BLaER1 (cell line): ENCODE results near the gene RPS6KA1.
"Not testable (repeated sequence)": the region's sequence is repeated elsewhere in the genome, so short reads cannot be mapped to it uniquely, and the experiment has no call there.

Source experiments
- H3K27ac ChIP-seq: shearing (Covaris generic); formaldehyde crosslinking; 2 replicates; pipeline ENCODE4 v1.8.1; 2022
- H3K27me3 ChIP-seq: shearing (Covaris generic); formaldehyde crosslinking; 2 replicates; pipeline ENCODE4 v1.8.1; 2022
- H3K36me3 ChIP-seq: shearing (Covaris generic); formaldehyde crosslinking; 2 replicates; pipeline ENCODE4 v1.8.1; 2022
- H3K4me1 ChIP-seq: shearing (Covaris generic); formaldehyde crosslinking; 2 replicates; pipeline ENCODE4 v1.8.1; 2022
- H3K4me2 ChIP-seq: shearing (Covaris generic); formaldehyde crosslinking; 2 replicates; pipeline ENCODE4 v1.8.1; 2022
- H3K4me3 ChIP-seq: shearing (Covaris generic); formaldehyde crosslinking; 2 replicates; pipeline ENCODE4 v1.8.1; 2022
- H3K9ac ChIP-seq: shearing (Covaris generic); formaldehyde crosslinking; 2 replicates; pipeline ENCODE4 v1.8.1; 2022
- H3K9me3 ChIP-seq: shearing (Covaris generic); formaldehyde crosslinking; 2 replicates; pipeline ENCODE4 v1.8.1; 2022
- H4K20me1 ChIP-seq: shearing (Covaris generic); formaldehyde crosslinking; 2 replicates; pipeline ENCODE4 v1.8.1; 2022
- Cebpa-rat ChIP-seq: shearing (Covaris generic); IDR thresholded peaks from 2 replicates; pipeline ENCODE4 v1.8.1; 2022

RPS6KA1 gene

DNA sequence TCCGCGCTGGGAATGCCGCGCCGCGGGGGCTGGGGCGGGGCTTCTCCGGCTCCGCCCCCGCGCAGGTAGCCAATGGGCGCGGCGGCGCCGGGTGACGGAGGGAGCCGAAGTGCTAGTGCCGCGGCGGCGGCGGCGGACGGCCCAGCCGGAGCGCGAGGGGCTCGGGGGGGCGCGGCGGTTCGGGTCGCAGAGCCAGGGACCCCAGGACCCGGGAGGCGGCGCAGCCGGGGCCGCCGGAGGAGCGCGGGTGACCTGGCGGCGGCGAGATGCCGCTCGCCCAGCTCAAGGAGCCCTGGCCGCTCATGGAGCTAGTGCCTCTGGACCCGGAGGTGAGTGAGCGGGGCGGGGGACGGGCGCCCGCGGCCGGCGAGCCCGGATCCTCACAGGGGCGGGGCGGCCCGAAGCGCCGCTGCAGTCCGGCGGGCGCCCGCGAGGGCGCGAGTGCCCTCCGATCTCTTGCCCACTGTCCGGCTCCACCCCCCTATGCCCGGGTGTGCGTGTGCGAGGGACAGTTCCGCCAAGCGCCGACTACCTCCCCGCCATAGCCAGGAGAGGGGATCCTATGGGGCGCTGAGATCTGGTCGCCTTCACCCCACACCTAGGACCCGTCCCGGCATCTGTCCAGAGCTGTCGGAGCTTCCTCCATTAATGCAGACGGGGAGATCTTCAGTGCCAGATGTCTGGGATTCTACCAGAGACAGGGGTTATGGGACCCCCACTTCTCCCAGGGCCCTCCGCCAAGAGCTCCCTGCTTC is at the start of gene RPS6KA1:
Gene RPS6KA1 (plus strand): TSS at position 107 of the 755 bp plus-strand sequence. CDS start 160 bp downstream, at position 267.
- Histone ChIP-seq H3K36me3 (no peaks in the 10 kb centered on the region), H3K27ac (peak within 1 kb of the TSS; percentile 88), H3K9me3 (no peaks in the 10 kb centered on the region), H3K9ac (peak within 1 kb of the TSS; percentile 92), H3K4me2 (peak within 1 kb of the TSS; percentile 100), H3K4me1 (peaks cover 47% of the 10 kb centered on the region), H3K4me3 (peak within 1 kb of the TSS; percentile 98), H3K27me3 (no peaks in the 10 kb centered on the region), H4K20me1 (peaks cover 46% of the 10 kb centered on the region)
- no peak for TF ChIP-seq Cebpa-rat

DNA sequence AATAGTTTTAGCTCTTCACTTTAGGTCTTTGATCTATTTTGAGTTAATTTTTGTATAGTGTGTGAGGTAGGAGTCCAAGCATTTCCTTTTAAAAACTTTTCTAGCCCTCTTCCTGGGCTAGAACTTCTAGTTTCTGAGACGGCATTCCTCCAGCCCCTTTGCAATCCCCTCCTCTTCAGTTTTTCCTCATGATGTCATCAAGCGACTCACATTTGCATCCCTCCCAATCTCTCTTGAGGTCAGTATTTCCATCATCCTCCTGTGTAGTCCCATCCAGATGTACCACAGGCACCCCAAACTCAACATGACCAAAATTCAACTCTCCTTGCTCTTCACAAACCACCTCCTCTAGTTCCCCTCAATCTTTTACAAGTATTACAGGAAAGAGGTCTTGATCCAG is 46.6 kb upstream of the RPS6KA1 start:
- H3K4me2 ChIP-seq, result no peak overlapping the region
- no peaks in the 10 kb centered on the region for H4K20me1 ChIP-seq
- TF ChIP-seq Cebpa-rat, result no peak
- no peaks in the 10 kb centered on the region for H3K27me3 ChIP-seq
- H3K4me1 ChIP-seq, result no peaks in the 10 kb centered on the region; the same call in 1 of the 2 replicates
- no peak overlapping the region for H3K9ac ChIP-seq
- no peaks in the 10 kb centered on the region for H3K9me3 ChIP-seq
- no peak overlapping the region for H3K4me3 ChIP-seq
- peaks cover 46% of the 10 kb centered on the region for H3K36me3 ChIP-seq
- H3K27ac ChIP-seq, result no peak overlapping the region

DNA sequence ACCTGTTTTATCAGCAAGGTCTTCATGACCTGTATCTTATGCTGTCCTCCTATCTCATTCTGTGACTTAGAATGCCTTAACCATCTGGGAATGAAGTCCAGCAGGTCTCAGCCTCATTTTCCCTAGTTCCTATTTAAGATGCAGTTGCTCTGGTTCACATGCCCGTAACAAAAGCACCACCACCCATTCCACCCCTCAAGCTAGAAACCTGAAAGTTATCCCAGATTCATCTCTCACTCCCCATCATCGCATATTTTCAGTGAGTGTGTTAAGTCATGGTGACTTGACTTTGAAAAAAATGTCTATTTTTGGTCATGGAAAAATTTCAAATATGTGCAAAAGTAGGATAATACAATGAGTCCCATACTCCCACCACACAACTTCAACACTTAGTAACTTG is 45.6 kb upstream of the RPS6KA1 start:
- Histone ChIP-seq H3K27ac (no peak overlapping the region), H3K4me2 (no peak overlapping the region), H3K4me1 (no peaks in the 10 kb centered on the region; the same call in 1 of the 2 replicates), H4K20me1 (no peaks in the 10 kb centered on the region), H3K27me3 (no peaks in the 10 kb centered on the region), H3K36me3 (peaks cover 40% of the 10 kb centered on the region), H3K9me3 (no peaks in the 10 kb centered on the region), H3K9ac (no peak overlapping the region), H3K4me3 (no peak overlapping the region)
- TF ChIP-seq Cebpa-rat, result no peak

DNA sequence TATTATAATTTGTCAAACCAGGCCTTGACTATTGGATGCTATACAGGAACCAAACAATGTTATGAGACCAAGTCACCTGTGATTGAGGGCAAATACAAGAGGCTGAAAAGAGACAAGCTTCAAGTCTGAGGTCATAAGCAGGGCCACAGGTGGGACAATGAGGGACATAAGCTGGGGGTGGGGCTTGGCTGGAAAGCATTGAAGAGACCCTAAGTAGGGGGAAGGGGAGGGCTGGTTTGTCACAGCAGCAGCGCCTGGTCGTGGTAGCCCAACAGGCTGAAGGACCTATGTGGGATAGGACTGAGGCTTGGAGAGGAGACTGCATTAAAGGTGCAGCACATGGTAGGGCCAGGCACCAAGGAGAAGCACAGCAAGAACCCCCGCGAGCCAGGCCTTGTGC is 39.4 kb upstream of the RPS6KA1 start:
- no peak for TF ChIP-seq Cebpa-rat
- Histone ChIP-seq H3K27me3 (no peaks in the 10 kb centered on the region), H3K9me3 (no peaks in the 10 kb centered on the region), H3K4me2 (no peak overlapping the region), H3K9ac (no peak overlapping the region), H3K36me3 (no peaks in the 10 kb centered on the region), H3K4me1 (no peaks in the 10 kb centered on the region), H4K20me1 (no peaks in the 10 kb centered on the region), H3K27ac (no peak overlapping the region), H3K4me3 (no peak overlapping the region)

DNA sequence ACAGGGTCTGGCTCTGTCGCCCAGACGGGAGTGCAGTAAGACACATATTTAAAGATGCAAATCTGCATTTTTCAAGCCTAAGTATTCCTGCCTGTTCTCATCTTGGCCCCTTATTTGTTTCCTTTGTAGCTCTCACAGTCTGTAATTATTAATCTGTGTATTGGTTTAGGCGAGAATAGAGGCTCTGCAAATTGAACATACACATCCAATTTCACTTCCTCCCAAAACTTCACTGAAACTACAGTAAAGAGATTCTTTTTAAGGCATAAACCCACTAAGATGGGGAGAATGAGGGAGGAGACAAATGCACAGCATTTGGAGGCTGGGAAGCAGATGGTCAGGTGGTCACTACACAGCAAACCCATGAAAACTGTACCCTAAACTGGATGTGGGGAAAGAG is 36.3 kb upstream of the RPS6KA1 start:
- H3K9ac ChIP-seq, result no peak overlapping the region
- H3K36me3 ChIP-seq, result no peaks in the 10 kb centered on the region
- no peak overlapping the region for H3K4me2 ChIP-seq
- peaks cover 6% of the 10 kb centered on the region; the same call in 1 of the 2 replicates for H3K4me1 ChIP-seq
- no peak overlapping the region for H3K4me3 ChIP-seq
- H4K20me1 ChIP-seq, result no peaks in the 10 kb centered on the region
- no peaks in the 10 kb centered on the region for H3K27me3 ChIP-seq
- TF ChIP-seq Cebpa-rat, result no peak
- no peaks in the 10 kb centered on the region for H3K9me3 ChIP-seq
- H3K27ac ChIP-seq, result no peak overlapping the region

DNA sequence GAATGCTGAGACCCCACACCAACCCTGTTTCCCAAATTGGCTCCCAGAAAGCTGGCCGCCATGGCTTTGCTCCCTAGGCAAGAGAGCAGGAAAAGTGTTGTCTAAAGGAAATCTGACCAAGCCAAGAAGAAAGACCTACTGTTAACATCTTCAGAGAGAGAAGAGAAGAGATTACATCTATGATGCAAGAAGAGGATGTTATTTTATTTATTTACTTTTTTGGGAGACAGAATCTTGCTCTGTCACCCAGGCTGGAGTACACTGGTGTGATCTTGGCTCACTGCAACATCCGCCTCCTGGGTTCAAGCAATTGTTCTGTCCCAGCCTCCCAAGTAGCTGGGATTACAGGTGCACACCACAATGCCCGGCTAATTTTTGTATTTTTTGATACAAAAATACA is 35.6 kb upstream of the RPS6KA1 start:
- Histone ChIP-seq H3K4me2 (no peak overlapping the region), H3K9ac (no peak overlapping the region), H3K36me3 (no peaks in the 10 kb centered on the region), H3K4me1 (peaks cover 8% of the 10 kb centered on the region), H3K27me3 (no peaks in the 10 kb centered on the region), H4K20me1 (no peaks in the 10 kb centered on the region), H3K4me3 (no peak overlapping the region), H3K27ac (no peak overlapping the region), H3K9me3 (no peaks in the 10 kb centered on the region)
- no peak for TF ChIP-seq Cebpa-rat

DNA sequence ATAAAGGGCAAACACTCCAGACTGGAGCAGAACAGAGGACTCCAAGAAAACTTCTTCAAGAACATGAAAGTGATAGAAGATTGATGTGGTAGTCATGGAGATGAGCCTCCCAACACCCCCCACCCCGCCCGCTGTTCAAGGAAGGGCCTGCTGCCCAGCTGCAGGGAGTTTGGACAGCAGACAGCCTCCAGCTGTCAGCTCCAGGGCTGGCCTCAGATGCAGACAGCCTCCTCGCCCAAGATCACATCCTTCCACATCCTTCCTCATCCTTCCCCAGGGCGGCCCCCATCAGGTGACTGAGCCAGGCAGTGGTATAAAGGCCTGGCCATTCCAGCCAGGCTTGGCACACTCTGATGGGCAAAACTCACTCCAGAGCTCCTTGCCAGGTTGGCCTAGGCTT is 32.7 kb upstream of the RPS6KA1 start:
- no peaks in the 10 kb centered on the region for H3K9me3 ChIP-seq
- no peak overlapping the region for H3K4me3 ChIP-seq
- no peaks in the 10 kb centered on the region for H3K27me3 ChIP-seq
- H3K27ac ChIP-seq, result no peak overlapping the region
- H4K20me1 ChIP-seq, result no peaks in the 10 kb centered on the region
- TF ChIP-seq Cebpa-rat, result no peak
- H3K36me3 ChIP-seq, result no peaks in the 10 kb centered on the region
- H3K4me1 ChIP-seq, result peaks cover 27% of the 10 kb centered on the region
- H3K4me2 ChIP-seq, result no peak overlapping the region
- H3K9ac ChIP-seq, result no peak overlapping the region

DNA sequence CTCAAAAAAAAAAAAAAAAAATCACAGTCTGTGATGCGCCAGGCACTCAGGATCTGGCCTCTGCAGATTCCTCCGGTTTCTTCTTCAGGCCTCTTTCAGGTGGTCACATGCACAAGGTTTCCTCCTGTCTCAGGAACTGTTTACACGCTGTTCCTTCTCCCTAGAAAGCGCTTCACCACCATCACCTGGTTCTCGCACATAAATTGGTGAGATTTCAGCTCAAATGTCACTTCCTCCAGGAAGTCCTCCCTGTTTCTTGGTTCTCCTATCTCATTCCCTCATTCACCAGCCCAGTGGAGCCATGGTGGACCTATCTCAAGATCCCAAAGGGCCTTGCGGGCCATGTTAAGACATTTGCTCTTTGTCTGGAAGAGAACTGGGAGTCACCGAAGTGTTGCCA is 30.7 kb upstream of the RPS6KA1 start:
- no peaks in the 10 kb centered on the region for H3K36me3 ChIP-seq
- H3K4me3 ChIP-seq, result no peak overlapping the region
- no peaks in the 10 kb centered on the region for H3K27me3 ChIP-seq
- no peak overlapping the region for H3K9ac ChIP-seq
- H4K20me1 ChIP-seq, result no peaks in the 10 kb centered on the region
- H3K27ac ChIP-seq, result no peak overlapping the region
- peaks cover 31% of the 10 kb centered on the region for H3K4me1 ChIP-seq
- TF ChIP-seq Cebpa-rat, result no peak
- peak overlapping the region; percentile 99; the same call in 1 of the 2 replicates for H3K4me2 ChIP-seq
- H3K9me3 ChIP-seq, result no peaks in the 10 kb centered on the region

DNA sequence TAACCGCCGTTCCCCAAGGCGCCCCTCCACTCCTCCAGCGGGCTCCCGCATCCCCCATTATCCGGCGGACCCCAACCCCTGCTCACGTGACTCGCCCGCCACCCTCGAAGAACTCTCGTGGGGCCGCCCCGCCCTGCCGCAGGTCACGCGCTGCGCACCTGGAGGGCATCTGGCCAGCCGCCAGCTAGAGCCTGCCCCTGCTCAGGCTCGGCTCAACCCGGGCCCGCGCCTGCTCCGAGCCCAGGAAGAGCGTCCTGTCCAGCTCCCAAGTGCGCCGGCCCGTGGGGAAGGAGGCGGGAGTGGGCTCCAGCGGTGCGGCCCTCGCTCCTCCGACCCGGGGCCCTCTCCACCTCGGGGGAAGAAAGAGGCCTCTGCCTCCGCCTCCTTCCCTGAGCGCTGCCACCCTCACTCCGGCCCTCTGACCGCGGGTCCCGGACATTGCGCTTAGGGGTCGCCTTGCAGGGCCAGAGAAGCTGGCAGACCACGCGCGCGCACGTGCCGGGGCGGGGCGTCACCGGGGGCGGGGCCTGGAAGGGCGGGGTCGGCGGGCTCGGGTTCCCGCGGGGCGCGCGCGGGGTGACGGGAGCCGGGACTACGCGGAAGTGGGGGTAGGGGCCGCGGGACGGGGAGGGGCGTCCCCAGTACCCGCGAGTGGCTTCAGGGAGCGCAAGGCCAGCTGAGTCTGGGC is 28.9 kb upstream of the RPS6KA1 start:
- H3K27me3 ChIP-seq, result no peaks in the 10 kb centered on the region
- no peak for TF ChIP-seq Cebpa-rat
- no peaks in the 10 kb centered on the region for H3K9me3 ChIP-seq
- H4K20me1 ChIP-seq, result no peaks in the 10 kb centered on the region
- no peaks in the 10 kb centered on the region for H3K36me3 ChIP-seq
- H3K4me1 ChIP-seq, result peaks cover 31% of the 10 kb centered on the region
- peak overlapping the region; percentile 93 for H3K27ac ChIP-seq
- H3K4me2 ChIP-seq, result peak overlapping the region; percentile 99
- H3K9ac ChIP-seq, result peak overlapping the region; percentile 87
- H3K4me3 ChIP-seq, result peak overlapping the region; percentile 87

DNA sequence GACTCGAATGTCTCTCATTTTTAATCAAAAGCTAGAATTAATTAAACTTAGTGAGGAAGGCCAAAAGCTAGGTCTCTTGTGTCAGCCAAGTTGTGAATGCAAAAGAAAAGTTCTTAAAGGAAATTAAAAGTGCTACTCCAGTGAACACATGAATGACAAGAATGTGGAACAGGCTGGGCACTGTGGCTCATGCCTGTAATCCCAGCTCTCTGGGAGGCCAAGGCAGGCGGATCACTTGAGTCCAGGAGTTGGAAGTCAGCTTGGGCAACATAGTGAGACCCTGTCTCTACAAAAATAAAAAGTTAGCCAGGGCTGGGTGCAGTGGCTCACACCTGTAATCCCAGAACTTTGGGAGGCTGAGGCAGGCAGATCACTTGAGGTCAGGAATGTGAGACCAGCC is 18.9 kb upstream of the RPS6KA1 start:
- not testable (repeated sequence) for H3K27me3 ChIP-seq, H3K9ac ChIP-seq, H3K9me3 ChIP-seq, H4K20me1 ChIP-seq, H3K27ac ChIP-seq, H3K4me1 ChIP-seq, H3K4me2 ChIP-seq, H3K36me3 ChIP-seq, H3K4me3 ChIP-seq

DNA sequence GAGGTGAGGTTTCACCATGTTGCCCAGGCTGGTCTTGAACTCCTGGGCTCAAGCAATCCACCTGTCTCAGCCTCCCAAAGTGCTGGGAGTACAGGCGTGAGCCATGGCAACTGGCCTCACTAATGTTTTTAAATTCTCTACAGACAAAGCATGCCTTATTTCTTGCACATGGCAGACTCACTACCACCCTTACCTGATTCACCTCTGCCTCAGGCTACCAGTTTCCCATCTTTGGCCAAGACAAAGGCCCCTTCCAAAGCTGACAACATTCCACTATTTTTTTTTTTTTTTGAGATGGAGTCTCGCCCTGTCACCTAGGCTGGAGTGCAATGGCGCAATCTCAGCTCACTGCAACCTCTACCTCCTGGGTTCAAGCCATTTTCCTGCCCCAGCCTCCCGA is 13.7 kb upstream of the RPS6KA1 start:
- H3K27me3 ChIP-seq, H3K4me3 ChIP-seq, H4K20me1 ChIP-seq, H3K9ac ChIP-seq, H3K36me3 ChIP-seq, H3K27ac ChIP-seq, H3K9me3 ChIP-seq, H3K4me1 ChIP-seq, H3K4me2 ChIP-seq: not testable (repeated sequence)
